Activated CD4-positive, alpha-beta memory T cell treated with anti-CD3 and anti-CD28 coated beads for 36 hours (primary cell): ENCODE results near the gene CACNA1B. TPM values are rescaled to one million over a fixed set of nuclear protein-coding genes. Genes with fewer than 3 reads are reported as not detected.
A peak's percentile ranks its signal among the peaks of the same experiment; 100 is the strongest.
"Not testable (repeated sequence)": the region's sequence is repeated elsewhere in the genome, so short reads cannot be mapped to it uniquely, and the experiment has no call there.

ENCODE experiments used
- CTCF ChIA-PET: fragments of 350-600 bp; sonication (Branson Sonifier 250); formaldehyde crosslinking; loops from one replicate; lab custom pipeline; 2021; ENCODE audit warnings: antibody characterized with exemption, inconsistent platforms; lab: Charles Lee
- POLR2A ChIA-PET: fragments of 350-600 bp; sonication (Branson Sonifier 250); formaldehyde crosslinking; loops from one replicate; lab custom pipeline; 2021; ENCODE audit warnings: antibody characterized with exemption; lab: Charles Lee
- DNase-seq: peaks from one replicate; pipeline ENCODE4 v3.0.0-alpha.2; 2020
- H3K27ac Mint-ChIP-seq: one replicate; pipeline ENCODE4 v1.8.0; 2021; ENCODE audit warnings: mixed read lengths
- H3K27me3 Mint-ChIP-seq: one replicate; pipeline ENCODE4 v1.8.0; 2021; ENCODE audit warnings: mixed read lengths
- H3K36me3 Mint-ChIP-seq: one replicate; pipeline ENCODE4 v1.8.0; 2021; ENCODE audit warnings: mixed read lengths
- H3K4me1 Mint-ChIP-seq: one replicate; pipeline ENCODE4 v1.8.0; 2021; ENCODE audit warnings: low read depth, mixed read lengths
- H3K4me3 Mint-ChIP-seq: one replicate; pipeline ENCODE4 v1.8.0; 2021; ENCODE audit warnings: mild to moderate bottlenecking, mixed read lengths
- H3K9me3 Mint-ChIP-seq: one replicate; pipeline ENCODE4 v1.8.0; 2021; ENCODE audit warnings: mixed read lengths
- intact Hi-C: fragments of 100-400 bp; cut with micrococcal nuclease; formaldehyde crosslinking; loops from one replicate; pipeline ENCODE4 v1.15.1; 2023
- microRNA-seq: library from miRNA; unstranded; fragments of <30 nt; microRNA quantifications from one replicate; pipeline ENCODE4 v1.2.0, GENCODE V29; 2022; ENCODE audit warnings: borderline number of aligned reads, borderline microRNAs expressed, borderline replicate concordance
- total RNA-seq, 2 experiments: library from RNA; stranded (reverse); gene quantifications; one replicate each; pipeline ENCODE4 v1.2.3, GENCODE V29; 2021

Gene CACNA1B
- total RNA-seq, 2 experiments from 2014 or later, result 0.02 to 0.17 TPM

DNA sequence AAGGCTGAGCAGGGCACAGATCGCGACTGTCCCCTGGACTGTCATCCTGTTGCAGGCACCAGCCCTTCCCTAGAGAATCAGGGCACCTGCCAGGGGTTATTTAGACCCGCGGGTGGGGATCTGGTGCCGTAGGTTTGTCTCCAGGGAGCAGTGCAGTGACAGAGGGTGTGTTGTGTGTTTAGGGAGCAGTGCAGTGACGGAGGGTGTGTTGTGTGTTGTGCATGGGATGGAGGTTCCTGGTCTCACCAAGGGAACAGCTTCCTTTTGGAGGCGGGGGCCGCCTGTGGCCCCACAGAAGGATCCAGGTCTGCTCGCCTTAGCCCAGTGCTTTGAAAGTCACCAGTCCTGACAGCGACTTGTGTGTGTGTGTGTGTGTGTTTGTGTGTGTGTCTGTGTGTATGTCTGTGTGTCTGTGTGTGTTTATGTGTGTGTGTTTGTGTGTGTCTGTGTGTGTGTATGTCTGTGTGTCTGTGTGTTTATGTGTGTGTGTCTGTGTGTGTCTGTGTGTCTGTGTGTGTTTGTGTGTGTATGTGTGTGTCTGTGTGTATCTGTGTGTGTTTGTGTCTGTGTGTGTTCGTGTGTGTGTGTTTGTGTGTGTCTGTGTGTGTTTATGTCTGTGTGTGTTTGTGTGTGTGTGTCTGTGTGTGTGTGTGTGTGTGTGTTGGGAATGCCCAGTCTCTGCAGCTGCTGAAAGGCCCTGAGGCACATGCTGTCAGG is 265.1 kb downstream of the CACNA1B start:
- intact Hi-C loops, result not testable (repeated sequence)

GRCh38 chr9:138143491-138143890 is 265.9 kb downstream of the CACNA1B start:
- H3K4me1 Mint-ChIP-seq, H3K9me3 Mint-ChIP-seq, H3K27me3 Mint-ChIP-seq, H3K27ac Mint-ChIP-seq, POLR2A ChIA-PET, H3K36me3 Mint-ChIP-seq, H3K4me3 Mint-ChIP-seq, DNase-seq, intact Hi-C loops, CTCF ChIA-PET: not testable (repeated sequence)

More for the DNA sequence above, 265.1 kb downstream of the CACNA1B start:
- H3K4me1 Mint-ChIP-seq, H3K9me3 Mint-ChIP-seq, H3K36me3 Mint-ChIP-seq, H3K27ac Mint-ChIP-seq, CTCF ChIA-PET, DNase-seq, POLR2A ChIA-PET, H3K4me3 Mint-ChIP-seq, H3K27me3 Mint-ChIP-seq: not testable (repeated sequence)

DNA sequence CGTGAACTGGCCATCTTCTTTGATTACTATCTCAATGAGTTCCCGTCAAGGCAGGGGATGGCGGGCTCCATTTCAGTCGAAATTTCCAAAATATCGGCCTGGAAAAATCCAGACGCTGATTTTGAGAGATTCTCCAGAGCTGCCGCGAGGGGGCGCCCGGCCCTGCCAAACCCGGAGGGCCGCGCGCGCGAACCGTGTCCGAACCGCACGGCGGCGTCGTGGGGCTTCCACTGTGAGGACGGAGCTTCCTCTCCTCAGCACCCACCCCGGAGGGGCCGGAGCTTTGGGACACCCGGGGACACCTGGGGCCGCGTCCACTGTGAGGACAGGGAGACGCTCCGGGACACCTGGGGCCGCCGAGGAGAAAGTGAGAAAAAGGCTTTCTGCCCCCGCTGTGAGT is 270.0 kb downstream of the CACNA1B start:
- H3K4me3 Mint-ChIP-seq, POLR2A ChIA-PET, DNase-seq, CTCF ChIA-PET, intact Hi-C loops, H3K27ac Mint-ChIP-seq, H3K36me3 Mint-ChIP-seq, H3K9me3 Mint-ChIP-seq, H3K27me3 Mint-ChIP-seq, H3K4me1 Mint-ChIP-seq: not testable (repeated sequence)

- CTCF ChIA-PET, POLR2A ChIA-PET: not testable (repeated sequence)
These were observed 272.4 kb downstream of the CACNA1B start for GRCh38 chr9:138149672-138150656.

DNA sequence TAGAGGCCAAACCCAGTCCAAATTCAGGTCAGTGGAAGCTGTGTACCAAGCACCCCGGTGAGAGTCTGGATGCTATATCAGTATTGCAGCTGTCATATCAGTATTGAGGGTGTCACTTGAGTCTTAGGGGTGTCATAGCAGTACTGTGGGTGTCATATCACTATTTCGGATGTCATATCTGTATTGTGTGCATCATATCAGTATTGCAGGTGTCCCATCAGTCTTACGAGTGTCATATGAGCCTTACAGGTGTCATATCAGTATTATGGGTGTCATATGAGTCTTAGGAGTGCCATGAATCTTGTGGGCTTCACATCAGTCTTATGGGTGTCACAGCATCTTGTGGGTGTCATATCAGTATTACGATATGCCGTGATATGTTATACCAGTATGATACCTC is 278.2 kb downstream of the CACNA1B start:
- H3K36me3 Mint-ChIP-seq, H3K27ac Mint-ChIP-seq, H3K9me3 Mint-ChIP-seq, POLR2A ChIA-PET, H3K4me1 Mint-ChIP-seq, CTCF ChIA-PET, H3K4me3 Mint-ChIP-seq, intact Hi-C loops: not testable (repeated sequence)
- peaks cover 19% of the 10 kb centered on the region for H3K27me3 Mint-ChIP-seq
- DNase-seq, result peak; percentile 39

More at GRCh38 chr9:138149672-138150656, 272.4 kb downstream of the CACNA1B start:
- H3K4me3 Mint-ChIP-seq, result peak overlapping the region; percentile 37
- H3K9me3 Mint-ChIP-seq, H3K4me1 Mint-ChIP-seq, H3K27ac Mint-ChIP-seq, H3K27me3 Mint-ChIP-seq, H3K36me3 Mint-ChIP-seq, intact Hi-C loops: not testable (repeated sequence)
- DNase-seq, result peak; percentile 21

DNA sequence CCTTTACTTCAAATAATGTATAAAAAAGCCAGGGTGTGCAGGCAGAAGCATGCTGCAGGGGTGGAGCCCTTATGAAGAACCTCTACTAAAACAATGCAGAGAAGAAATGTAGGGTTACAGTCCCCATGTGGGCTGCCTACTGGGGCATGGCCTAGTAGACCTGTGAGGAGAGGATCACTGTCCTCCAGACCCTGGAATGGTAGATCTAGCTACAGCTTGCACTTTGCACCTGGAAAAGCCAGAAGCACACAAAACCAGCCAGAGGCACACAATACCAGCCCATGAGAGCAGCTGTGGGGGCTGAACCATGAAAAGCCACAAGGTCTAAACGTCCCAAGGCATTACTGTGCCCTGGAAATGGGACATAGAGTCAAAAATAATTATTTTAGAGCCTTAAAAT is 289.2 kb downstream of the CACNA1B start:
- intact Hi-C loops, CTCF ChIA-PET, H3K4me1 Mint-ChIP-seq, H3K36me3 Mint-ChIP-seq, H3K4me3 Mint-ChIP-seq, POLR2A ChIA-PET, H3K27me3 Mint-ChIP-seq, DNase-seq, H3K27ac Mint-ChIP-seq, H3K9me3 Mint-ChIP-seq: not testable (repeated sequence)

Small RNA genes lying within 50 kb of the gene (microRNA-seq; reads per million reads assigned to microRNA genes)
- gene MIR602, result 1.6 reads per million
